Heart left ventricle (tissue), 16 donors: ENCODE data around the gene MARCHF3. TPM values are rescaled to one million over a fixed set of nuclear protein-coding genes. Genes with fewer than 3 reads are reported as not detected.
A peak's percentile ranks its signal among the peaks of the same experiment; 100 is the strongest.
"Not testable (repeated sequence)": the region's sequence is repeated elsewhere in the genome, so short reads cannot be mapped to it uniquely, and the experiment has no call there.

Experiments
- ATAC-seq, 4 donors: fragments of 200-7000 bp; cut with Tn5 transposase; one replicate each; pipeline ENCODE4 v1.9.1; 2020 to 2022; ENCODE audit warnings: moderate library complexity in 4 of 4, mild to moderate bottlenecking in 3 of 4, moderate number of reproducible peaks in 1 of 4
- DNase-seq, 5 donors: peaks; one replicate each; pipeline ENCODE4 v3.0.0-alpha.2; 2020
- H3K27ac ChIP-seq, 12 donors: fragments of 200-600 bp; sonication (generic) in 4 of 12; one replicate each; pipeline versions ENCODE4 v1.5.0 to v1.8.0; 2016 to 2022; ENCODE audit warnings: mild to moderate bottlenecking in 2 of 12
- H3K27me3 ChIP-seq, 9 donors: fragments of 200-600 bp; sonication (generic) in 2 of 9; one replicate each; pipeline versions ENCODE4 v1.5.1 to v1.8.0; 2016 to 2022; ENCODE audit warnings: mild to moderate bottlenecking in 3 of 9
- H3K36me3 ChIP-seq, 9 donors: fragments of 200-600 bp; sonication (generic) in 2 of 9; one replicate each; pipeline versions ENCODE4 v1.5.0 to v1.8.0; 2018 to 2022; ENCODE audit warnings: mild to moderate bottlenecking in 2 of 9
- H3K4me1 ChIP-seq, 12 donors: fragments of 200-600 bp; sonication (generic) in 4 of 12; one replicate each; pipeline versions ENCODE4 v1.5.0 to v1.8.0; 2016 to 2022; ENCODE audit warnings: mild to moderate bottlenecking in 3 of 12
- H3K4me3 ChIP-seq, 12 donors: fragments of 200-600 bp; sonication (generic) in 4 of 12; one replicate each; pipeline versions ENCODE4 v1.5.0 to v1.8.0; 2017 to 2022; ENCODE audit warnings: mild to moderate bottlenecking in 9 of 12, moderate library complexity in 4 of 12
- H3K9me3 ChIP-seq, 12 donors: fragments of 200-600 bp; sonication (generic) in 4 of 12; one replicate each; pipeline versions ENCODE4 v1.5.0 to v1.8.0; 2016 to 2022; ENCODE audit warnings: mild to moderate bottlenecking in 1 of 12
- POLR2A ChIP-seq, 2 donors: fragments of 450-650 bp; IDR thresholded peaks; one replicate each; pipeline ENCODE4 v1.6.1; 2017; ENCODE audit warnings: antibody characterized with exemption in 2 of 2, mild to moderate bottlenecking in 2 of 2, moderate library complexity in 2 of 2
- WGBS, 4 donors: extraction: QIAGEN DNeasy Blood & Tissue Kit in 2 of 4; methylation state at CpG; one replicate each; pipeline versions ENCODE4 v1.1.5 to v1.1.7; 2013 to 2018; 5-methylcytosine and 5-hydroxymethylcytosine counted together
- intact Hi-C, 10 donors: fragments of 100-400 bp; cut with DNase I; formaldehyde crosslinking; loops; one replicate each; pipeline versions ENCODE4 v1.11.1 to v1.14.2; 2022
- polyA plus RNA-seq, 2 donors: library from polyadenylated mRNA; stranded (reverse); fragments of 200-250 nt; gene quantifications; one replicate each; pipeline ENCODE4 v1.2.3, GENCODE V29; 2013
- total RNA-seq, 9 donors: library from RNA; depleted of rRNA in 2 of 9; stranded (reverse); fragments of >200 nt in 2 of 9; fragmentation: NEBNext Ultra II Directional in 3 of 9; extraction: Animal tissue kit (Norgen Biotek cat#: 25700) in 3 of 9; gene quantifications; one replicate each; pipeline versions ENCODE4 v1.1.0 to v1.2.4, GENCODE V29; 2016 to 2023
- TF ChIP-seq, protein P1 (sequence below), 12 donors: fragments of 200-600 bp; sonication (generic) in 4 of 12; IDR thresholded peaks; one replicate each; pipeline versions ENCODE4 v1.5.0 to v1.8.0; 2018 to 2022; ENCODE audit warnings: antibody characterized with exemption in 12 of 12, mild to moderate bottlenecking in 5 of 12
- donor health status: ischemic (EF 13 %, LVEDD 7.1; RV severe dilation, severe dysfunction).
- donor health status: healthy with polysubstance abuse.
- donor health status: DM: no; HTN: yes; CAD: no.
- donor health status: DM: no; HTN: no; CAD: no.
- donor health status: ischemic (EF 25% LVEDD 6.9; RV normal size, moderate dysfunction).
- donor health status: ischemic (EF 25% LVEDD 5.7; RV mildly dilated, moderate dysfunction).
- donor health status: healthy.
- donor health status: DM: yes; HTN: yes; CAD: no.
- donor health status: ischemic (EF 35%, LVEDD 5.7; RV mildly dilated, moderate dysfunction).
- donor health status: nonischemic (EF 11% LVEDD 7.7; RV severe dilation, severe dysfunction).
- donor health status: DM: yes; HTN: yes; CAD: no.
- donor health status: PGD.
- donor health status: ischemic (EF 29% LVEDD 5.4; RV normal size, mild dysfunction).
- donor health status: nonischemic (EF 23%, LVEDD 6.1; RV moderate dilation, normal function).

MARCHF3 gene
- total and polyA plus RNA-seq, 11 donors = 9.9 to 113 (median 38.0) TPM

GRCh38 chr5:126947146-126948010 is 83.0 kb downstream of the MARCHF3 start:
- H3K36me3 ChIP-seq = no peaks in the 10 kb centered on the region
- DNase-seq (peak in 1 of 5 donors; percentile 20), ATAC-seq (peak; percentile 52 to 76 (median 59))
- intact Hi-C loops = no loop called here
- H3K4me3 ChIP-seq = no peak overlapping the region
- no peaks in the 10 kb centered on the region for H3K27me3 ChIP-seq
- WGBS, 4 donors = 49 to 59% (median 55%) methylated on average over 5 of the region's 5 CpGs
- H3K27ac ChIP-seq = peak overlapping the region in 3 of 12 donors; percentile 3 to 42 (median 33)
- no peak for TF ChIP-seq POLR2A (IDR thresholded peaks at IDR 0.05)
- TF ChIP-seq, protein P1, sequence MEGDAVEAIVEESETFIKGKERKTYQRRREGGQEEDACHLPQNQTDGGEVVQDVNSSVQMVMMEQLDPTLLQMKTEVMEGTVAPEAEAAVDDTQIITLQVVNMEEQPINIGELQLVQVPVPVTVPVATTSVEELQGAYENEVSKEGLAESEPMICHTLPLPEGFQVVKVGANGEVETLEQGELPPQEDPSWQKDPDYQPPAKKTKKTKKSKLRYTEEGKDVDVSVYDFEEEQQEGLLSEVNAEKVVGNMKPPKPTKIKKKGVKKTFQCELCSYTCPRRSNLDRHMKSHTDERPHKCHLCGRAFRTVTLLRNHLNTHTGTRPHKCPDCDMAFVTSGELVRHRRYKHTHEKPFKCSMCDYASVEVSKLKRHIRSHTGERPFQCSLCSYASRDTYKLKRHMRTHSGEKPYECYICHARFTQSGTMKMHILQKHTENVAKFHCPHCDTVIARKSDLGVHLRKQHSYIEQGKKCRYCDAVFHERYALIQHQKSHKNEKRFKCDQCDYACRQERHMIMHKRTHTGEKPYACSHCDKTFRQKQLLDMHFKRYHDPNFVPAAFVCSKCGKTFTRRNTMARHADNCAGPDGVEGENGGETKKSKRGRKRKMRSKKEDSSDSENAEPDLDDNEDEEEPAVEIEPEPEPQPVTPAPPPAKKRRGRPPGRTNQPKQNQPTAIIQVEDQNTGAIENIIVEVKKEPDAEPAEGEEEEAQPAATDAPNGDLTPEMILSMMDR (IDR thresholded peaks at IDR 0.05) = no peak
- peaks cover 0 to 48% (median 11%) of the 10 kb centered on the region in 12 donors for H3K4me1 ChIP-seq
- no peaks in the 10 kb centered on the region for H3K9me3 ChIP-seq

GRCh38 chr5:126942908-126943307 is 87.5 kb downstream of the MARCHF3 start:
- intact Hi-C loops, H3K36me3 ChIP-seq, DNase-seq, H3K4me3 ChIP-seq, ATAC-seq, H3K9me3 ChIP-seq, H3K27ac ChIP-seq, H3K27me3 ChIP-seq: not testable (repeated sequence)
- 86 to 91% (median 89%) methylated on average over 4 of the region's 4 CpGs for WGBS, 4 donors
- peaks cover 0 to 42% (median 9%) of the 10 kb centered on the region in 12 donors for H3K4me1 ChIP-seq

- Histone ChIP-seq H3K4me1 (peaks cover 0 to 37% (median 7%) of the 10 kb centered on the region in 12 donors), H3K27ac (no peak overlapping the region), H3K36me3 (no peaks in the 10 kb centered on the region), H3K4me3 (no peak overlapping the region), H3K27me3 (no peaks in the 10 kb centered on the region), H3K9me3 (no peaks in the 10 kb centered on the region)
- DNase-seq = no peak
- TF ChIP-seq POLR2A (IDR thresholded peaks at IDR 0.05) = no peak
- TF ChIP-seq, protein P1 (IDR thresholded peaks at IDR 0.05) = no peak
- no peak for ATAC-seq
- 93 to 100% (median 99%) methylated on average over 1 of the region's 1 CpG for WGBS, 4 donors
- intact Hi-C loops = no loop called here
Observed at GRCh38 chr5:126941403-126941802, 89.0 kb downstream of the MARCHF3 start.

DNA sequence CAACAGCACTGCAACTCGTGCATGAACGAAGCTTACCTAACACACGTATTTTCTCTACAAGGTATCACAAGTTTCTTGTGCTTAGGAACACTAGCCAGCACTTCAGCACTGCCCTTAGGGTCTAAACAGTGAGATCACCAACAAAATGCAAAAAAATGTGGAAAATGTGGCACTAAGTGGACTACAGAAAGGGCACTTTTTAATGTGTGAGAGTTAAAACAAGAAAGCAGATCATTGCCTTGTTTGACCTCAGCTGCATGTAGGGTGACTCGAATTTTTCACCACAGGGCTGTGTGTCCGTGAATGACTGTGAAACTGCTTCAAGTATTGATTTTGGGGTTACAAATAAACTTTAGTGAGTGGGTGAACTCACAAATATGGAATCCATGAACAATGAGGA is 90.5 kb downstream of the MARCHF3 start:
- no peak for ATAC-seq

More for the DNA sequence above, 90.5 kb downstream of the MARCHF3 start:
- Histone ChIP-seq H3K4me3 (no peak overlapping the region), H3K27ac (no peak overlapping the region), H3K36me3 (no peaks in the 10 kb centered on the region), H3K9me3 (no peaks in the 10 kb centered on the region), H3K27me3 (no peaks in the 10 kb centered on the region), H3K4me1 (peaks cover 0 to 33% (median 7%) of the 10 kb centered on the region in 12 donors)
- intact Hi-C loops = no loop called here
- no peak for DNase-seq
- TF ChIP-seq, protein P1 (IDR thresholded peaks at IDR 0.05) = no peak
- TF ChIP-seq POLR2A (IDR thresholded peaks at IDR 0.05) = no peak
- WGBS, 4 donors = 80 to 91% (median 82%) methylated on average over 5 of the region's 5 CpGs
